Neural progenitor cell (in vitro differentiated cells): Measurements from ENCODE around the gene TRMT44.

ENCODE experiments used
- EZH2phosphoT487 ChIP-seq: fragments of 200-600 bp; sonication (generic); IDR thresholded peaks from 2 replicates; pipeline ENCODE4 v1.6.1; 2017; ENCODE audit warnings: antibody characterized with exemption
- TF ChIP-seq, protein P1 (sequence below): fragments of 200-600 bp; sonication (generic); IDR thresholded peaks from 2 replicates; pipeline ENCODE4 v1.5.1; 2017; ENCODE audit warnings: antibody characterized with exemption, mild to moderate bottlenecking

DNA sequence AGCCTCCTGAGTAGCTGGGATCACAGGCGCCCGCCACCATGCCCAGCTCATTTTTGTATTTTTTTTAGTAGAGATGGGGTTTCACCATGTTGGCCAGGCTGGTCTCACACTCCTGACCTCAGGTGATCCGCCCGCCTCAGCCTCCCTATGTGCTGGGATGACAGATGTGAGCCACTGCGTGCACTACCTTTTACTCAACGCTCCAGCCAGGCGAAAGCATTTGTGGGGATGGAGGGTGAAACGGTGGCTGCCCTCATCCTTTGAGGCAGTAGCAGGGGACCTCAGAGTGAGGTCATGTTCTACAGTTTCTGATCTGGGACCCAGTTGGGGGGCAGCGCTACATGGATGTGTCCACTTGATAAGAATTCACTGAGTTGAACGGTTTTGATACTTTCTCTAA is 73.8 kb downstream of the TRMT44 start:
- TF ChIP-seq, protein P1, sequence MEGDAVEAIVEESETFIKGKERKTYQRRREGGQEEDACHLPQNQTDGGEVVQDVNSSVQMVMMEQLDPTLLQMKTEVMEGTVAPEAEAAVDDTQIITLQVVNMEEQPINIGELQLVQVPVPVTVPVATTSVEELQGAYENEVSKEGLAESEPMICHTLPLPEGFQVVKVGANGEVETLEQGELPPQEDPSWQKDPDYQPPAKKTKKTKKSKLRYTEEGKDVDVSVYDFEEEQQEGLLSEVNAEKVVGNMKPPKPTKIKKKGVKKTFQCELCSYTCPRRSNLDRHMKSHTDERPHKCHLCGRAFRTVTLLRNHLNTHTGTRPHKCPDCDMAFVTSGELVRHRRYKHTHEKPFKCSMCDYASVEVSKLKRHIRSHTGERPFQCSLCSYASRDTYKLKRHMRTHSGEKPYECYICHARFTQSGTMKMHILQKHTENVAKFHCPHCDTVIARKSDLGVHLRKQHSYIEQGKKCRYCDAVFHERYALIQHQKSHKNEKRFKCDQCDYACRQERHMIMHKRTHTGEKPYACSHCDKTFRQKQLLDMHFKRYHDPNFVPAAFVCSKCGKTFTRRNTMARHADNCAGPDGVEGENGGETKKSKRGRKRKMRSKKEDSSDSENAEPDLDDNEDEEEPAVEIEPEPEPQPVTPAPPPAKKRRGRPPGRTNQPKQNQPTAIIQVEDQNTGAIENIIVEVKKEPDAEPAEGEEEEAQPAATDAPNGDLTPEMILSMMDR = no peak
- TF ChIP-seq EZH2phosphoT487 = no peak
